ENCODE results near the gene BIRC5.

Gene BIRC5

GRCh38 chr17:78257810-78258322, 43.8 kb downstream of the BIRC5 start:
- peak; percentile 24 to 48 for DNase-seq

- peak; percentile 74 to 78 for DNase-seq
These were observed 44.5 kb downstream of the BIRC5 start for GRCh38 chr17:78258323-78259191.

GRCh38 chr17:78259192-78259554, 45.1 kb downstream of the BIRC5 start:
- no peak for DNase-seq

- peak in 1 of 2 donors; percentile 31 for DNase-seq
These were observed 49.1 kb downstream of the BIRC5 start for GRCh38 chr17:78263063-78263735.

GRCh38 chr17:78263736-78264340, 49.8 kb downstream of the BIRC5 start:
- no peak for DNase-seq

- DNase-seq = no peak
These were observed 50.5 kb downstream of the BIRC5 start for GRCh38 chr17:78264590-78264989.

GRCh38 chr17:78265121-78265520, 51.1 kb downstream of the BIRC5 start:
- DNase-seq = no peak

GRCh38 chr17:78266231-78266631, 52.2 kb downstream of the BIRC5 start:
- no peak for DNase-seq

GRCh38 chr17:78266771-78267170, 52.7 kb downstream of the BIRC5 start:
- DNase-seq = no peak

- no peak for DNase-seq
These were observed 53.4 kb downstream of the BIRC5 start for GRCh38 chr17:78267253-78268073.

- DNase-seq = no peak
These were observed 54.3 kb downstream of the BIRC5 start for GRCh38 chr17:78268191-78268874.

GRCh38 chr17:78268951-78269905, 55.2 kb downstream of the BIRC5 start:
- no peak for DNase-seq

GRCh38 chr17:78269955-78270381, 55.9 kb downstream of the BIRC5 start:
- no peak for DNase-seq

- no peak for DNase-seq
These were observed 57.5 kb downstream of the BIRC5 start for GRCh38 chr17:78271419-78272170.

GRCh38 chr17:78272181-78272913, 58.3 kb downstream of the BIRC5 start:
- DNase-seq = peak; percentile 48 to 81

GRCh38 chr17:78272914-78273258, 58.8 kb downstream of the BIRC5 start:
- no peak for DNase-seq

- no peak for DNase-seq
These were observed 59.8 kb downstream of the BIRC5 start for GRCh38 chr17:78273813-78274212.

Data from CD4-positive, alpha-beta T cell treated with Interleukin-4 for 1 hour (primary cell).